GM21619 (cell line): ENCODE results near the gene BLOC1S1.

Experiments
- ATAC-seq: cut with Tn5 transposase; IDR thresholded peaks from one replicate; pipeline ENCODE4 v1.9.1; 2021; ENCODE audit not compliant: unreplicated experiment

BLOC1S1 gene

DNA sequence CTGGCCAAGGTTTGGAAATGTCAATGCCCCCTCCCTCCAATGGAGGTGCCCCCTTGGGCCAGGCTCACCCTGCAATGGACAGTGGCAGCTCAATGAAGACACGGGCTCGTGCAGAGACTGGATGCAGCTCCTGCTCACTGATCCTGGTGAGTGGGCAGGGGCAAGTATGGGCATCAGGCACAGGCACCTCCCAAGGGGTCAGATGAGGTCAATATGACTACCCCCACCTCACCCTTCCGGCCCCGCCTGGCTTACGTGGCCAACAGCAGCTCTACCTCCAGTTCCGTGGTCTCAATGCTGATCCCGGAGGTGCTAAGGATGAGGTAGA, 21.7 kb upstream of the BLOC1S1 start:
- ATAC-seq: no peak

DNA sequence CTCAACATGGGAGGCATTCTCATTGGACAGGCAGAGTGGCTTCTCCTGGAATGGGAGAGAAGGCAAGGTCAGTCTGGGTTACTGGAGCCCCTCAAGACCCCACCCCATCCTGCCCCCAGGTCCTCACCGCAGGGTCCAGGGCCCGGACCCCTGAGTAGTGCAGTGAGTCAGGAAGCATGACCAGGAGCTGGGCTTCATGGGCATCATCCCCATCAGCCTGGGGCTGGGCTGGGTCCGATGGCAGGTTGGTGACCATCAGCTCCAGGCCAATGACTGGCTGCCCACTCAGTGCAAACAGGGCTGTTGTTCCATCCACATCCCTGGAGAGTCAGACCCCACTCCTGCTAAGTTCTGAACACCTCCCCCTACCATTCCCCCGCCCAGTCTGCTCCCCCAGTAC, 21.2 kb upstream of the BLOC1S1 start:
- ATAC-seq: no peak

DNA sequence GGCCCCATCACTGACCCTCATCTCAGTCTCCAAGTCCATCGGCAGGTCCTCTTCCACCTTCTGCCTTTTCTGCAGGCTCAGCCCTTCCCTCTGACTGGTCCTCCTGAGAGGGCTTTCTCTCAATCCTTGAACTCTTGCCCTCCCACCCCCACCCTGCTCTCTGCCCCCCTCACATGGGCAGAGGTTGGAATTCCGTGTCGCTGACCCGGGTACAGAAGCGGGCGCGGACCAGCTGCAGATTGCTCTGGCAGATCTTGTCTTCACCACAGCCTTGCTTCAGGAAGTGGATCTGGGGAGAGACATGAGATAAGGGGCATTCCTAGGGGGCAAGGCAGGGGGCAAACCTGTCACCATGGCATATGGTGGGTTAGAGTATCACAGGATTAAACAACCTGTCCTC, 20.5 kb upstream of the BLOC1S1 start:
- ATAC-seq: no peak

DNA sequence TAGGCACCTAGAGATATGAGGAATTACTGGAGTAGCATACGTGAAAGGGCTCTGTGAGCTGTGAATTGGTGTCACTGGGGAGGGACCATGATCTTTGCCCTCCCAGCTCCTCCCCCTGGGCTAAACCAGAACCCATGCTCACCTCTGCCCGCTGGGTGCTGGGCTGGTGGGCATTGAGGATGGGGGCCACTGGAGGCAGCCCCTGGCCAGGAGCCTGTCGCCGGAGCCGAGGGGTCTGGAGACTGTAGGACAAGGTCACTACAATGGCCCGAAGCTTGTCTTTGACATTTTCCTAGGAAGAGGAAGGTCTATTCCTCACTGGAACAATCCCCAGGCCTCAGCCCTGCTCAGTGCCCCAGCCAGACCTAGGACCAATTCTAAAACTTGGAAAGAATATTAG, 19.7 kb upstream of the BLOC1S1 start:
- no peak for ATAC-seq

DNA sequence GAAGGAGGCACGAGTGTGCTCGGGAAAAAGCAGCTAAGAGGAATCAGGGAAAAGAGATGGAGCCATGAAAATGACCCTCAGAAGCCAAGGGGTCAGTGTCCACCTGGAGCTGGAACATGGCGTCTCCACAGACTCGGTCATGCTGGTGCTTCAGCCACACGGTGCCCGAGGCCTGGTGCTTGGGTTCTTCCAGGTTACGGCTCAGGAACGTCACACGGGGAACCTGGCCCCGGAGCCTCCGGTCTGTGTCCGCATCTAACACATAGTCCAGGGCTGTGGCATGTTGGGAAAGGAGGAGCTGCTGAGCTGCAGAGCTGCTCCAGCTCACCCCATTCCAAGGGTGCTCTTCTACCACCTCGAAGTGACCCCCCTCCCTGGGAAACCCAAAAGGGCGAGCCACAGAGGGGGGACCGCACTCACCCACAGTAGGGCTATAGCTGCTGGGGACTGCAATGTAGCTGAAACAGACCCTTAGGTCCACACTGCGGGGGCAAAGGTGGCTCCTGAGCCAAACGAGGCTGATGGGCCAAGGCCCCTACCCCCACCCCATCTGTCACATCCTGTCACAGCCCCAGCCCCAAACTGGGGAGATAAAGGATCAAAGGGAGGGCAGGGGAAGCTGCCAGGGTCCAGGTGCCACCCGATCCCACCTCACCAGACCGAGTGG, 18.9 kb upstream of the BLOC1S1 start:
- no peak for ATAC-seq

DNA sequence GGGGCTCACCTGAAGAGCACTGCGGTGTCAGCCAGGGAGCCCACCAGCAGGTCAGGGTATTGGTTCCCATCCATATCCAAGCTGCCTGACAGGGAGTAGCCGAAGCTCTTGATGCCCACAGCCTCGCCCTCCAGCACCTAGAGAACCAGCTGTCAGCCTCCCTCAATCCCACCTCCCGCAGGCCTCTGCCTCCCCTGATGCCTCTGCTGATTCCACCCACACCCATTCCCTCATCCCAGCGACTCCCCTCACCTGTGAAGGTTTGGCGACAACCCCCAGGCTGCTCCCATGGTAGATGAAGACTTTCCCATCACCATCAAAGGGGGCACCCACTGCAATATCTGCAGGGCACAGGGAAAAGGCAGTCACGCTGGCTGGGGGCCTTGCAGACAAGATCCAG, 18.2 kb upstream of the BLOC1S1 start:
- no peak for ATAC-seq

DNA sequence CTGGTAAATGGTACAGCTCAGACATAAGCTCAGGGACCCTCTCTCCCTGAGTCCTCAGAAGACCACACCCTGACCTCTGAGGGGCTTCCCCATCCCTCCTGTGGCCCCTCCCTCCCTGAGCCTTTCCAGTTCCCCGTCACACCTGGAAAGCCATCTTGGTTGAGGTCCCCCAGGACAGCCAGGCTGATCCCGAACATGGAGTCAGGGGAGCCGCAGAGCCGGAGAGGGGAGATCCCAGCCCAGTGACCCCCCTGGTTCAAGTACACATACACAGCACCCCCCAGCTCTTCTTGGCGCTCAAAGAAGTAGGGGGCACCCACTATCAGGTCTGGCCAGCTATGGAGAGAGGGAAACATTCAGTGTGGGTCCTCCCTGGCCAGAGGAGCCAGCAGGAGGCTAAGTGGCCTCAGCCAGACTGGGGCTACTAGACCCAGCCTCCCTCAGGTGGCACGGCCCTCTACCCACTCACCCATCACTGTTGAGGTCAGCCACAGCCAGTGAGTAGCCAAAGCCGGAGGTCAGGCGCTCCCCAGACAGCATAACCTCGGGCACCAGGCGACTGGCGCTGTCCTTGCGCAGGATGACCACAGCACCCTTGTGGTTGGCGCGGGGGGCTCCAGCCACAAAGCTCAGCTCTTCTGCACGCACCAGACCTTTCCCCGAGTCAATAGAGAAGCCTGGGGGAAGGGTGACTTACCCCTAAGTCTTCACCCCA, 17.4 kb upstream of the BLOC1S1 start:
- ATAC-seq: no peak

DNA sequence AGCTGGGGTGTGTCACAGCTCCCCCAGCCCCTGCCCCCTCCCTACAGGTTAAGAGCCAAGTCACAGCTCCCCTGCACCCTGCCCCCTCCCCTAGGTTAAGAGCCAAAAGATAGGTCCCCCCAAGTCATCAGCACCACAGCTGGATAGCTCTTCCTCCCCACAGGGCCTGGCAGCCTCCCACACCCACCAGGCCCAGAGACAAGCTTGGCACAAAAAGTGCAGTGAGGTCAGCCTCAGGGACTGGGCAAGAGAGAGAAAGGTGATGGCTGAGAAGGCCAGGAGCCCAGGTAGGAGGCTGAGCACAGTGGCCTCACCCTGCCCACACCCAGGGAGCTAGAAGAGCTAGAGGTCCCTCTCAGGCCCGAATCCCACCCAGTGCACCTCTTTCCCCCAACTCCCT, 16.9 kb upstream of the BLOC1S1 start:
- no peak for ATAC-seq

DNA sequence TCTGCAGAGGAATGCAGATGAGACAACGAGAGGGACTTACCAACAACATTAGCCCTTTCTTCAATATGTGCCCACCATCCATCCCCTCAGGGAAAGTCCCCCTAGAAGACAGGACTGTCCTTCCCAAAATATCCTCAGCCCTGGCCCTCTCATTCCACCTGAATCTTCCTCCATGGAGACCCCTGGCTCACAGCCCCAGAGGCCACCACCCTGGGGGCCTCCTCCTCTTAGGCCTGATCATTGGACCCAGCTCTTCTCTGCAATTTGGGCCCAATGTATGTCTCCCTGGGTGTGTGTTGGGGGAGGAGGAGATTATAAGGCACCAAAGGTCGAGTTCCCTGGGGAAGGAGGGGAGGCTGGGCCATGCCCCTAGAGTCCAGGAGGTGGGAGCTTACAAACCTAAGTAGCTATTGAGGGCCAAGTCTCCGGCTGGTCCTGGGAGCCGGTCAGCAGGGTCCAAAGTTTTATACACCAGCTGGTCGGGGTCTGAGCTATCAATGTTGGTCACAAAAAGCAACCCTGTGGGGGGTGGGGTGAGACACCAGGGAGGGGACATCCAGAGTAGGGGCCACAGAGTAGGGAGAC, 16.3 kb upstream of the BLOC1S1 start:
- ATAC-seq: no peak

DNA sequence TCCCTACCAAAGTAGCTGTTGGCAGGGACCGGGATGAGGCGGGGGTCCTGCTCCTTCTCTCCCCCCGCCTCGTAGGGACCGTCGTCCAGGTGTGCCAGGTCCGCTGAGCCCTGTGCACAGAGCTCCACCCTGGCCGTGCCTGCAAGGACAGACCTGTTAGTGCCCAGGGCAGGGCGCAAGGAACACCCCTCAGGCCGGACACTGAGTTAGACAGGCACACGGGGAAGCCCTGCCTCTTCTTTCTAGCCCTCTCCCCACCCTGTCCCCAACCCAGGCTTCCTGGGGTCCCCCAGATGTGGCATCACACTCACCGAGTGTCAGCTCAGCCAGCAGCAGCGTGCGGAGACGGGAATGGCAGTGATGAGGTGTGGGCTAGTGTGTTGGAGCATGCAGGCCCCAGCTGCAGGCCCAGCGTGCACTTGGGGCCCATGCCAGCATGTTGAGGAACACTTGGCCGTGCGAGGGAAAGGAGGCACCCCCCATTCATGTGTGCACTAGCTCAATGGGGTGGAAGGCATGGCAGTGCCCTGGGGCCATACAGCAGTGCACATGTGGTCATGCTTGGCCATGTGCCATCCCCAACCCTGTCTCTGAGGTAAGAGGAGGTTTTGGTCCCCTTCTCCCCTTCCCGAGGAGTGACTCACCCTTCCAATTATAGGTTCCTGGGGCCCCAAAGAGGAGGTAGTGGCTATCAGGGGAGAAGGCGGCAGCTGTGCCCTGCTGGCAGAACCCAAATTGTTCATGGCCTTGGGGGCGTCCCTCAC, 15.4 kb upstream of the BLOC1S1 start:
- ATAC-seq: no peak

DNA sequence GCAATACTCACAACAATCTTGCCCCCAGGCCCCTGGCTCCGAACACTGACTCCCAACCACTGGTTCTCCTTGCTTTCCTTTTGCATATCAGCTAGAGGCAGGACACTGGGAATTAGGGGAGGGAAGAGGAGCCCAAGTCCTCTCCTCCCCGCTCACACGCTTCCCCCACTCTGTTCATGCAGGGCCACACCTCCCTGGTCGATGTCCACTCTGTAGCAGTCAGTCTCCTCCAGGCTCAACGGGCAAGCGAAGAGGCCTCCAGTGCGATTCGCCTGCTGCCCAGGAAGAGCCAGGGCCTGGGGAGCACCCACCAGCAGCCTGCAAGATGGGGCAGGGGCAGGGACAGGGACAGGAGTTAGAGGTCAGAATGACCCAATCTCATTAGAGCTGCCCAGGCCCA, 13.0 kb upstream of the BLOC1S1 start:
- ATAC-seq: no peak

DNA sequence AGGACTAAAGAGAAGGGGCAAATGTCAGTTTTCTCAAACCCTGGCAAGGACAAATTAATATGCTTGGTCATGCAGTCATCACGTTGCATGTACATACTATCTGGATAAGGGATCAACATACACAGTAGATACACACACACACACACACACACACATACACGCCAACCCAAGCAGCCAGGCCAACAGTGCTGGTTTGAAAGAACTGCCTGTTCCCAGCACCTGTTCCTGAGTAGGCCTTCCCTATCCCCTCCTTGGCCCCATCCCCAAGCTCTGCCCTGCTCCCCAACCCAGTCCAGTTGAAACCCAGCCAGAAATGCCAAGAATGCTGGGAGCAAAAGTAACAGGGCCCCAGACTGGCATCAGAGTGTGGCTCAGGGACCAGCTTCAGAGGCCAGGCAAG, 12.6 kb upstream of the BLOC1S1 start:
- ATAC-seq: no peak

DNA sequence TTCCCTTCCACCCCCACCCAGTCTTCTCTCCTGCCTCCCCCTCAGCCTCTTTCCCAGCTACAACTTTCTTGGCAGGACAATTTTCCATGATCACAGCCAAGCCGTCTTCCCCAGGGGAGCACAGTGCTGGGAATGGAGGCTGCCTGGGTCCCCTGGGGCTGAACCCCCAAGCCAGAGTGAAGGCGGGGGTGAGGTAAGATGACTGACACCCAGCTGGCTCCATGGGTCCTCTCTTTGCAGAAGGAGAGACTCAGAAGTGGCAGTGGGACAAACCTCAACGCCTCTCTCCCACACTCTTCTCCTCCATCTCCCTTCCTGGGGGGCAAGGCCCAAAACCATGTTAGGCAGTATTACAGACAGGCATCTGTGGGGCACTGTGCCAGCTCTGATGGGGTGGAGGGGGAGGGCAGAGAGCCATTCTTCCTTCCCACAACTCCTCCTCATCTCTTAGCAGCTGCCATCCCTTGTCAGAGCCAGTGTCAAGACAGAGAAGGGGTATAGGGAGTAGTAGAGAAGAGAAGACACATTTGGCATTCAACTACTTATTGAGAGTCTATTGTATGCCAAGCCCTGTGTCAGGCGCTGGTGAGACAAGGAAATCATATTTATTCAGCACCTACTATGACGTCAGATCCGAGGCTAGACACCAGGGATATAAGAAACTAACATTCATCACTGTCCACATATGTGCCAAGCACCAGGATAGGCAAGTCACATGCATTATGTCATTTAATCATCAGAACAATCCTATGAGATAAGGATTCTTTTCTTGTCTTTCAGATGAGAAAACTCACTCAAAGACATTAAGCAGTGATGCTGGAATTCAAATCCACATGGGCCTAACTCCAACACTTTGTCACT, 11.7 kb upstream of the BLOC1S1 start:
- no peak for ATAC-seq

DNA sequence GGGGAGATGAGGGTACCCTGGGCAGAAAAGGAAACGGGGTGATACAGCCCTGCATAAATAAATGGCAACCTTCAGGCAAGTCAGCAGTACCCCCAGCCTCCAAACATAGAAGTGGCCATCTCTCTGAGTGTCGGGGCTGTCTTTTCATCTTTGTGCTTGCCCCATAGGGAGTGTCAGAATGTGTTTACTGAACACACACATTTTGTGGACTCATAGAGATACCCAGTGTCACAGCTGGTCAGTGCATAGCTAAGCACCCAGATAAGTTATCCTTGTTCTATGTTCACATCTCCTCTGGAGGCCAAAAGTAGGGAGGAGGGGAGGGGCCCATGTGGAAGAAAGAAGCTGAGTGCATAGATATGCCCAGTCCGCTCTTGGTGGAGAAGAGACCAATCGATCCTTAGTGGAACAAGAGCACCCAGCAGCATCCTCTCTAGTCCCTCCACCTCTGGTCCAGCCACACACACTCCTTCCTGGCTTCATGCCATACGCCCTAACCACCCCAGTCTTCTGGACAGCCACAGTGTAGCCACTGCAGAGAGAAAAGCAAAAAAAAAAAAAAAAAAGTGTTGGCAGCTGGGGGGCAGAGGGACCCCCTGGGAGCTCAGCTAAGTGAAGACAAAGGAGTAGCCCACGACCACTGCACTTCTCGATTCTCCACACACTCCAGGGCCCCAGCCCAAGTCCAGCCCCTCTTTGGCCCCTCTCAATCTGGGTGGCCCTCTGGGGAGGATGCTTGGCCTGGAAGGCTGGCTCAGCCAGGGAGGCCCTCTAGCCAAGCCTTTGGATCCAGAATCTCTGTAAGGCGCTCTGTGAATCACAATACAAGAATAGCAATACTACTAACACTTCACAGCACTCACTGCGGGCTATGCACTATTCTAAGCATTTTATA, 10.8 kb upstream of the BLOC1S1 start:
- ATAC-seq: no peak

DNA sequence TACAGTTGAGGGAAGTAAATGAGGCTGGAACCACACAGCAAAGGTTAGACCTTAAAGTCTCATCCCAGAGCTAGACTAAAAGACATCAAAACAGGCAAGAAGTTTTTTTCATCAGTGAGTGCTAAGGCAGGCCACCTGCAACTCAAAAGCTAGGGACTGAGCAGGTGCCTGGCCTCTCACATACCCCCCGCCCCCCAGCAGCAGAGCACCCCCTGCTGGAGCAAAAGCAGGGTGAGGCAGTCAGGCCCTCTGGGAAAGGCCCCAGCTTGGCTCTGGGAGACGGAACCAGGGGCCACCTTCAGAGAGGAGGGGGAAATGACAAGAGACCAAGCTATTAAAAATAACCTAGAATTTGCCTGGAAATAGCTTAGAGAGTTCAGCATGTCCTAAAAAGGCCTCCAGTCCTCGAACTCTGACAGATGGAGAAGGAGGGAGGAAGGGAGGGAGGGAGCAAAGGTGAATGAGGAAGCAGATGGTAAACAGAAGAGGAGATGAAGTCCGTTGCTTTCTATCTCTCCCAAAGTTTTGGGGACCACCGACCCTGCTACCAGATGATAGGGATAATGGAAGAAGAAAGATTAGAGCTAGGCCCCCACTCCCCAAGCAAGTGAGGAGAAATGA, 10.0 kb upstream of the BLOC1S1 start:
- no peak for ATAC-seq

DNA sequence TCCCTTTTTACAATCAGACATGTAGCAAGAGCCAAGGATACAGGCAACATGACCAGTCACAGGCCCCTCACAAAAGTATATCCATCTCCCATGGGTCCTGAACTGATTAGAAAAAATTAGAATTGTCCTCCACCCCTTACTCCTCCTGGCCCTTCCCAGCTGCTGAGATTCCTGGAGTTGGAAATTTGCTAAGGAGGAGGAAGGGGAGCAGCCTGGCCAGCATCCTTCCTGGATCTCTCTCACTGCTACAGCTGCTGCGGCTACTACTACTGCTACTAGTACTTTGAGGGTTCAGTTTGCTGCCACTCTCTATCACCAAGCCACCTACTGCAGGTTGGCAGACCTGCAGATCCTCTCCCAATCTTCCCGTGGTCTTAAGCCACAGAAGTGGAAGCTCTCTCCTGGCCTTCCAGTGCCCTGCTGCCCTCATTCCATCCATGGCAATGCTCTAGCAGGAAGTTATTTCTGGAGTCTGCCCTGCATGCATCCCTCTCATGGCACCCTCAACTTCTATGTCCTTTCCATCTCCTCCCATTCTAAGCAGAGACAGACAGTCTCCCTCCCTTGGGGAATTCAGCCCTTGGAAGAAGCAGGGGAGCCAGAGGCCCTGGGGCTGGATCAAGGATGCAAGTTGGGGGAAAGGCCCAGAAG, 9.2 kb upstream of the BLOC1S1 start:
- no peak for ATAC-seq

DNA sequence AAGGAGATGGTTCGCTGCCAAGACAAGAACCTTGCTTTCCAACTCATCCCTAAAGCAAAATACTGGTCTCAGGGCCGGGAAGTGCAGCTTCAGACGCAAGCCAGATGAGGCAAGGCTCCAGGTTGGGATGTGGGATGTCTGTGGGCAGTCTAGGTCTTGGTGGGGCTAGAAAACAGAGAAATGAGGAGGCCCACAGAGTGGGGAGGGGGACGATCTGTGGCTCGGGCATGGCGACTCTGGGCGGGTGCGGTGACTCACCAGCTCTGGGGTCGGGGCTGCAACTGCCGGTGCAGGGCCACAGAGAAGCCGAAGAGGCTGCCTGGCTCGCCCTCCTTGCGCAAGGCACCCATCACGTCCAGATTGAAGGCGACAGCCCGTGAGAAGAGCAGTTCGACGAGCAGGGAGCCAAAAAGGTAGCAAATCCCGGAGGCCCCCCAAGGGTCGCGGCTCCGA, 8.6 kb upstream of the BLOC1S1 start:
- ATAC-seq: no peak

DNA sequence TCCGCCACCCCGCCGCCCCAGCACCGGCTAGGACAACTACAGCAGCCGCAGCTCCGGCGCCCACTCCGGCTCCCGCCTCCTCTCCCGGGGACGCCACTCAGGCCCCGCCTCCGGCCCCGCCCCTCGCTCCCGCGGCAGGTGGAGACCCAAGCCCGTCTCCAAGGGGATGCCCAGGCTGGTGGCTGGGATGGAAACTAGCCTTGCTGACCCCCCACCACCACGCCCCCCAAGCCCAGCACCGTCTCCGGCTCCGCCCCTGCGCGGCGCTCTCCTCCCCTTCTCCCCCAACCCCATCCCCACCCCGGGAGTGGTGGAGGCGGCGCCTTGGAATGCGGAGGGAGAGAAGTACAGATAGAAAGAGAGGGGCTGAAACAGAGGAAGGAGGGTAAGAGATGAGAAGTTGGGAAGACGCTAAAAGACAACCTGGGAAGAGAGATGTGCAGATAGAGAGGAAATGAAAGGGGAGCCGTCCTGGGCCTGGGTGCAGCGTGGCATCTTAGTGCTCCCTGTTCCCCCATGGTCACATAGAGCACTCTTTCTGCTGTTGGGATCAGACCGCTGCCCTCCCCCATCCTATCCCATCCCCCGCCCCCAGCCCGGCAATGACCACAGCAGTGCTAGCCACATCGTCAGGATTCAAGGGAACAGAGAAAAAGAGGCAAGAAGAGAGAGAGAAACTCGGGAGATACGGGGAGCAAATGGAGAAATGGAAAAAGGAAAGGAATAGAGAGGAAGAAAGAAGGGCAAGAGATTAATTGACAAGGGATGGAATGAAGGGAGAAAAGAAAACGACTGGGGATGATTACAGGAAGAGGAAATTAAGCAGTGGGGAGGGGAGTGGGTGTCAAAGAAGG, 7.8 kb upstream of the BLOC1S1 start, which contains the start of gene ITGA7:
Gene ITGA7 (minus strand): TSS at position 64 of the 854 bp plus-strand sequence. CDS start 222 bp downstream, outside the sequence.
- ATAC-seq: peak; percentile 72
